Stimulated activated CD8-positive, alpha-beta memory T cell treated with anti-CD3 and anti-CD28 coated beads, Interleukin-7, amount 100 ng/mL, for 24 hours (primary cell): Measurements from ENCODE around the gene NOVA1.

Experiments used
- DNase-seq: peaks from one replicate; pipeline ENCODE4 v3.0.0-alpha.2; 2020; ENCODE audit warnings: low read depth

Gene NOVA1

GRCh38 chr14:26448181-26448855, 149.5 kb downstream of the NOVA1 start:
- no peak for DNase-seq

GRCh38 chr14:26444822-26445221, 153.0 kb downstream of the NOVA1 start:
- no peak for DNase-seq

DNA sequence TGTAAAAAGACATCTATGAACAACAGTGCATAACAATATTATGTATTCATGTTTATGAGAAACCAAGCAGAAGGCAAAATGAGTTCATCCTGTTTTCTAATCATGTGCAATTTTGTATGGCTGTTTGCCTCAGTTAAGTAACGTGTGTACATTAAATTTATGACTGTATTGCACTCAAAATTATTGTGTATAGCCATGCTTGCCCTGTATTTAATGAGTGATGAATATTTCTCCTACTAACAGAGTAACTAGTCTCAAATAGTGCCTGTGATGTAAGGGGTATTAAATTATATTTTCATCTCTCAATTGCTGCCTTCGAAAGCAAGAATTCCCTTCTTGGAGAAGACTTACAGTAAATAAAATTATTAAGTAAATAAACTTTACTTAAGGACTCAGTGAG, 154.2 kb downstream of the NOVA1 start:
- DNase-seq: no peak

- DNase-seq: no peak
Measured at GRCh38 chr14:26429205-26429604, 168.6 kb downstream of the NOVA1 start.

- no peak for DNase-seq
Measured at GRCh38 chr14:26427097-26427496, 170.7 kb downstream of the NOVA1 start.

GRCh38 chr14:26424537-26424936, 173.3 kb downstream of the NOVA1 start:
- DNase-seq: no peak

- DNase-seq: no peak
Measured at GRCh38 chr14:26415618-26416123, 182.2 kb downstream of the NOVA1 start.

GRCh38 chr14:26414926-26415325, 182.9 kb downstream of the NOVA1 start:
- no peak for DNase-seq

DNA sequence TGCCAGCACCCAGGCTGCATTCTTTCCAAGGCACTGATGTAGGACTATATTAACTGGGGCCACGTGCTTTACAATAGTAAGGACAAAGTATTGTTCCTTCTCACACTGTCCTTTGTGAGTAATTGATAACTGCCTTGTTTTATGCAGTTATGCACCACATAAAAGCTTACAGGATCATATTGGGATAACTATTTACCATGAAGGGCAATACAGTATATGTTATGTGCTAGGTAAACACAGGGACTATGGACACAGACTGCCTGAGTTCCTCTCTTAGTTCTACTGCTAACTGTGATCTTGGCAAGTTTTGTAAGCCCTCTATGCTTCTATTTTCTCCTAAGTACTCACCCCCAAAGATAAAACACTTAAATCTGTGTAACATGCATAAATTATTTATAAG, 183.7 kb downstream of the NOVA1 start:
- DNase-seq: no peak

- no peak for DNase-seq
Measured at GRCh38 chr14:26412421-26412820, 185.4 kb downstream of the NOVA1 start.

GRCh38 chr14:26410189-26410685, 187.6 kb downstream of the NOVA1 start:
- DNase-seq: no peak

GRCh38 chr14:26404927-26405326, 192.9 kb downstream of the NOVA1 start:
- no peak for DNase-seq

DNA sequence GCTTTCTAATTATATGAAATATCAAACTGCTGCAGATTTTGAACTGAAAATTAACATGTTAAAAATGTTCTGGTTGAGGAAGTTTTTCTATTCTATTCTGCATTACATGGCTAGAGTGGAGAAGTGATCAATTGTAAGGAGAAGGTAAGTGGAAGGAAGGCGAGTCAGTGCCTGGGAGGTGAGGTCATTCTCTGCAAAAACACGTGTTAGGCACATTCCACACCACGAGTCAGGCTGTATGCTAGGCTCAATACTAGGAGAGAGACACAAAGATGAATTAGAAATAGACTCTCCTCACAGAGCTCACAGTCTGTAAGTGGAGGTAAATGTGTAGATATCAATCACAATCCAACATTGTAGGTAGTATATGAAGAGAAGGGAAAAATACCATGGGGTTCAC, 194.1 kb downstream of the NOVA1 start:
- DNase-seq: no peak

- no peak for DNase-seq
Measured at GRCh38 chr14:26402126-26402525, 195.7 kb downstream of the NOVA1 start.

- DNase-seq: no peak
Measured at GRCh38 chr14:26401179-26401968, 196.5 kb downstream of the NOVA1 start.

DNA sequence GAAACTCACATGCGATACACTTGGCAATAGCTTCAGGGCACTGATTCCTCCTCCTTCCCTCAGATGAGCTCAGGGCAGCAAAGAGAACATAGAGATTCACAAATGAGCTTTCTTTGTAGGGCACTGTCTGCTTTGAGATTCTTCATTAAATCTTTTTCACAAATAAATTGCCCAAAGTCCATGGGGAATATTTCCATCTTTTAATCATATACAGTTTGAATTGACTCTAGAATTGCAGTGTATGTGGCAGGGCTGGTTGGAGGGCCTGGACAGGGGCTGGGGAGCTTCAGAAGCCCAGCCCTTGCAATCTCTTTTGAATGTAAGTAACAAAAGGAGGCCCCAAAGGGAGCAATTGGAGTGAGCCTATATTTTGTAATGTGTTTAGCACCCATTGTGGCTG, 197.5 kb downstream of the NOVA1 start:
- DNase-seq: no peak

GRCh38 chr14:26398616-26399015, 199.2 kb downstream of the NOVA1 start:
- DNase-seq: no peak
